ENCODE data around the gene SIM1.

SIM1 gene

GRCh38 chr6:100393493-100393892 lies 71.2 kb downstream of the SIM1 start:
- H3K4me1 ChIP-seq (ENCODE audit: low read length) = peaks cover 4% of the 10 kb centered on the region; the same call in 1 of the 2 replicates
- TF ChIP-seq, protein P1, sequence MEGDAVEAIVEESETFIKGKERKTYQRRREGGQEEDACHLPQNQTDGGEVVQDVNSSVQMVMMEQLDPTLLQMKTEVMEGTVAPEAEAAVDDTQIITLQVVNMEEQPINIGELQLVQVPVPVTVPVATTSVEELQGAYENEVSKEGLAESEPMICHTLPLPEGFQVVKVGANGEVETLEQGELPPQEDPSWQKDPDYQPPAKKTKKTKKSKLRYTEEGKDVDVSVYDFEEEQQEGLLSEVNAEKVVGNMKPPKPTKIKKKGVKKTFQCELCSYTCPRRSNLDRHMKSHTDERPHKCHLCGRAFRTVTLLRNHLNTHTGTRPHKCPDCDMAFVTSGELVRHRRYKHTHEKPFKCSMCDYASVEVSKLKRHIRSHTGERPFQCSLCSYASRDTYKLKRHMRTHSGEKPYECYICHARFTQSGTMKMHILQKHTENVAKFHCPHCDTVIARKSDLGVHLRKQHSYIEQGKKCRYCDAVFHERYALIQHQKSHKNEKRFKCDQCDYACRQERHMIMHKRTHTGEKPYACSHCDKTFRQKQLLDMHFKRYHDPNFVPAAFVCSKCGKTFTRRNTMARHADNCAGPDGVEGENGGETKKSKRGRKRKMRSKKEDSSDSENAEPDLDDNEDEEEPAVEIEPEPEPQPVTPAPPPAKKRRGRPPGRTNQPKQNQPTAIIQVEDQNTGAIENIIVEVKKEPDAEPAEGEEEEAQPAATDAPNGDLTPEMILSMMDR (IDR thresholded peaks at IDR 0.05; ENCODE audit: low read depth, low read length) = no peak
- TF ChIP-seq EZH2phosphoT487 (IDR thresholded peaks at IDR 0.05; ENCODE audit: low read depth) = no peak
- no peaks in the 10 kb centered on the region for H4K20me1 ChIP-seq (ENCODE audit: insufficient read depth, low read length)
- no peak overlapping the region for H3K4me2 ChIP-seq (ENCODE audit: low read length)
- H3K4me3 ChIP-seq (ENCODE audit: low read length) = no peak overlapping the region
- H3K9ac ChIP-seq (ENCODE audit: low read length) = no peak overlapping the region
- no peaks in the 10 kb centered on the region for H3K79me2 ChIP-seq (ENCODE audit: low read length)
- no peak overlapping the region for H3K27ac ChIP-seq (ENCODE audit: low read length)
- no peaks in the 10 kb centered on the region for H3K27me3 ChIP-seq (ENCODE audit: low read depth, low read length)
- H3K36me3 ChIP-seq (replicated peaks; ENCODE audit: low read depth, low read length) = no peaks in the 10 kb centered on the region
- no peaks in the 10 kb centered on the region for H3K9me3 ChIP-seq (ENCODE audit: insufficient read depth, low read length)
- H2AFZ ChIP-seq (ENCODE audit: low read depth, low read length) = no peak overlapping the region

GRCh38 chr6:100392423-100392822 lies 72.3 kb downstream of the SIM1 start:
- Histone ChIP-seq H3K36me3 (replicated peaks; ENCODE audit: low read depth, low read length) (no peaks in the 10 kb centered on the region), H3K79me2 (ENCODE audit: low read length) (no peaks in the 10 kb centered on the region), H3K9ac (ENCODE audit: low read length) (no peak overlapping the region), H2AFZ (ENCODE audit: low read depth, low read length) (no peak overlapping the region), H3K4me3 (ENCODE audit: low read length) (no peak overlapping the region), H3K27me3 (ENCODE audit: low read depth, low read length) (no peaks in the 10 kb centered on the region), H3K27ac (ENCODE audit: low read length) (no peak overlapping the region), H4K20me1 (ENCODE audit: insufficient read depth, low read length) (no peaks in the 10 kb centered on the region), H3K4me2 (ENCODE audit: low read length) (no peak overlapping the region), H3K9me3 (ENCODE audit: insufficient read depth, low read length) (no peaks in the 10 kb centered on the region), H3K4me1 (ENCODE audit: low read length) (peaks cover 4% of the 10 kb centered on the region; the same call in 1 of the 2 replicates)
- TF ChIP-seq EZH2phosphoT487 (IDR thresholded peaks at IDR 0.05; ENCODE audit: low read depth) = no peak
- TF ChIP-seq, protein P1 (IDR thresholded peaks at IDR 0.05; ENCODE audit: low read depth, low read length) = no peak

DNA sequence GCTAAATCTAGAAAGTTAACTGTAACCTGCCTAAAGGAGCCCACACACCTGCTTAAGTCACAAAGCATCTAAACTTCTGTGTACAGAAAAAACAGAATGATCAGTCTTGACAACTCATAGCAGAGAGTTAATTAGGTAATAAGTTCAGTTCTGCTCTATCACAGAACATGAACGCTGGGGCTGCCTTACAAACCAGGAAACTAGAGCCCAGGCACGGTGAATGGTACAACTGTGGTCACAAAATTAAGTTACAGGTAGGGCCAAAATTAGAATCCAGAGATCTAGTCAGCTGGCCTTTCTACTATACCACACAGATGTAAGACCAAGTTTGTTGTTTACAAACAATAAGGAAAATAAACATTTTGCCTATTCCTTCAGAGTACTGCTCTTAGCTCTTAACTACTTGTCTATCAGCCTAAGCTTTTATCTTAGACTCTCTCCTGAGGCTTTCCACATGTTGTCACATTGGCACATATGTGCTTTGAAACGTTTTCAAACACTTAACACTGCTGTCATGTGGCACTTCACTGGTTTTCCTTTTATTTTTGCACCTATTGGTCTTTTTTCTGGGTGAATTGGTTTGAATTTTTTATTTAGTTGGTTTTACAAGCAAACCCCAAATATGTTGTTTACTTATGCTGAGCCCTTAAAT lies 75.7 kb downstream of the SIM1 start:
- Histone ChIP-seq H2AFZ (ENCODE audit: low read depth, low read length) (no peak overlapping the region), H3K27ac (ENCODE audit: low read length) (no peak overlapping the region), H3K4me2 (ENCODE audit: low read length) (no peak overlapping the region), H3K9ac (ENCODE audit: low read length) (no peak overlapping the region), H3K36me3 (replicated peaks; ENCODE audit: low read depth, low read length) (no peaks in the 10 kb centered on the region), H3K4me3 (ENCODE audit: low read length) (no peak overlapping the region), H3K9me3 (ENCODE audit: insufficient read depth, low read length) (no peaks in the 10 kb centered on the region), H3K79me2 (ENCODE audit: low read length) (no peaks in the 10 kb centered on the region), H3K27me3 (ENCODE audit: low read depth, low read length) (no peaks in the 10 kb centered on the region), H4K20me1 (ENCODE audit: insufficient read depth, low read length) (no peaks in the 10 kb centered on the region), H3K4me1 (ENCODE audit: low read length) (peaks cover 4% of the 10 kb centered on the region; the same call in 1 of the 2 replicates)
- no peak for TF ChIP-seq EZH2phosphoT487 (IDR thresholded peaks at IDR 0.05; ENCODE audit: low read depth)
- TF ChIP-seq, protein P1 (IDR thresholded peaks at IDR 0.05; ENCODE audit: low read depth, low read length) = no peak

DNA sequence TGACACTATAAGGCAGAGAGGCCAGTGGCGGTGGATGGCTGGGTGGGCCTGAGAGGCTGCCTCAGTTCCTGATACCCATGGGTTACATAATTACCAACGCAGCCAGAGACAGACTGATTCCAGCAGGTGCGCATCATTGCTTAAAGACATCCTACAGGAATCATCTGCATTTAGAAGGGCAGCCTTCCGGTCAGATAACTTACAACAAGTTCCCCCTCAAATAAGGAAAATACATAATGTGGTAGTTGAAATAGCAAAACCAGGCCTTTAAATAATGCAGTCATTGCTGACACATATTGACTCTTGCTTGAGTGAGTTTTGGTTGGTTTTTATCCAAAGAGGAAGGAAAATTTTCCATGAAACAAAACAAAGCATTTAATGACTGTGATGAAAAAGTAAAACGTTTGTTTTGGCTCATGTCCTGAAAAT lies 81.9 kb downstream of the SIM1 start:
- Histone ChIP-seq H3K36me3 (replicated peaks; ENCODE audit: low read depth, low read length) (no peaks in the 10 kb centered on the region), H3K79me2 (ENCODE audit: low read length) (no peaks in the 10 kb centered on the region), H4K20me1 (ENCODE audit: insufficient read depth, low read length) (no peaks in the 10 kb centered on the region), H3K27ac (ENCODE audit: low read length) (no peak overlapping the region), H3K4me1 (ENCODE audit: low read length) (no peaks in the 10 kb centered on the region), H3K27me3 (ENCODE audit: low read depth, low read length) (no peaks in the 10 kb centered on the region), H3K9ac (ENCODE audit: low read length) (no peak overlapping the region), H3K4me3 (ENCODE audit: low read length) (no peak overlapping the region), H2AFZ (ENCODE audit: low read depth, low read length) (no peak overlapping the region), H3K9me3 (ENCODE audit: insufficient read depth, low read length) (no peaks in the 10 kb centered on the region), H3K4me2 (ENCODE audit: low read length) (no peak overlapping the region)
- TF ChIP-seq EZH2phosphoT487 (IDR thresholded peaks at IDR 0.05; ENCODE audit: low read depth) = no peak
- TF ChIP-seq, protein P1 (IDR thresholded peaks at IDR 0.05; ENCODE audit: low read depth, low read length) = no peak

Measured in OCI-LY3 (cell line).